Vagina (tissue), 2 donors: ENCODE results near the gene VPS25. TPM values are rescaled to one million over a fixed set of nuclear protein-coding genes. Genes with fewer than 3 reads are reported as not detected.

Experiments
- DNase-seq, 2 donors: peaks; one replicate each; pipeline ENCODE4 v3.0.0-alpha.2; 2017; ENCODE audit errors: extremely low spot score in 2 of 2
- H3K27ac ChIP-seq: fragments of 200-600 bp; sonication (generic); one replicate; pipeline ENCODE4 v1.5.1; 2019
- H3K27me3 ChIP-seq: fragments of 200-600 bp; sonication (generic); one replicate; pipeline ENCODE4 v1.5.1; 2019
- H3K36me3 ChIP-seq, 2 donors: fragments of 200-600 bp; sonication (generic); one replicate each; pipeline ENCODE4 v1.5.1; 2017 to 2019
- H3K4me1 ChIP-seq: fragments of 200-600 bp; sonication (generic); one replicate; pipeline ENCODE4 v1.5.1; 2019
- H3K4me3 ChIP-seq, 2 donors: fragments of 200-600 bp; sonication (generic); 1 replicate in 1 of 2; 2 replicates in 1 of 2; pipeline ENCODE4 v1.5.1; 2016 to 2019
- H3K9me3 ChIP-seq: fragments of 200-600 bp; sonication (generic); one replicate; pipeline ENCODE4 v1.5.1; 2019
- POLR2A ChIP-seq, 2 donors: fragments of 450-650 bp; IDR thresholded peaks; one replicate each; pipeline ENCODE4 v1.6.1; 2017; ENCODE audit warnings: antibody characterized with exemption in 2 of 2, mild to moderate bottlenecking in 2 of 2, moderate library complexity in 2 of 2
- POLR2AphosphoS5 ChIP-seq, 2 donors: sonication (generic); formaldehyde crosslinking; IDR thresholded peaks; one replicate each; pipeline ENCODE4 v1.9.0; 2017; ENCODE audit warnings: antibody characterized with exemption in 2 of 2, mild to moderate bottlenecking in 2 of 2, low read depth in 1 of 2; ENCODE audit not compliant: insufficient read depth in 1 of 2
- intact Hi-C: fragments of 100-400 bp; cut with DNase I; formaldehyde crosslinking; loops from one replicate; pipeline ENCODE4 v1.15.1; 2023
- total RNA-seq: library from RNA; depleted of rRNA; stranded (reverse); fragments of >200 nt; gene quantifications from one replicate; pipeline ENCODE4 v1.2.3, GENCODE V29; 2016
- TF ChIP-seq, protein P1 (sequence below), 3 experiments: fragments of 450-650 bp in 2 of 3; fragments of 200-600 bp in 1 of 3; sonication (generic) in 1 of 3; IDR thresholded peaks; one replicate each; pipeline ENCODE4 v1.5.1; 2017 to 2019; ENCODE audit warnings: antibody characterized with exemption in 3 of 3, mild to moderate bottlenecking in 2 of 3, moderate library complexity in 2 of 3

VPS25 gene
- total RNA-seq, 1 donor from 2014 or later = 28.2 TPM

DNA sequence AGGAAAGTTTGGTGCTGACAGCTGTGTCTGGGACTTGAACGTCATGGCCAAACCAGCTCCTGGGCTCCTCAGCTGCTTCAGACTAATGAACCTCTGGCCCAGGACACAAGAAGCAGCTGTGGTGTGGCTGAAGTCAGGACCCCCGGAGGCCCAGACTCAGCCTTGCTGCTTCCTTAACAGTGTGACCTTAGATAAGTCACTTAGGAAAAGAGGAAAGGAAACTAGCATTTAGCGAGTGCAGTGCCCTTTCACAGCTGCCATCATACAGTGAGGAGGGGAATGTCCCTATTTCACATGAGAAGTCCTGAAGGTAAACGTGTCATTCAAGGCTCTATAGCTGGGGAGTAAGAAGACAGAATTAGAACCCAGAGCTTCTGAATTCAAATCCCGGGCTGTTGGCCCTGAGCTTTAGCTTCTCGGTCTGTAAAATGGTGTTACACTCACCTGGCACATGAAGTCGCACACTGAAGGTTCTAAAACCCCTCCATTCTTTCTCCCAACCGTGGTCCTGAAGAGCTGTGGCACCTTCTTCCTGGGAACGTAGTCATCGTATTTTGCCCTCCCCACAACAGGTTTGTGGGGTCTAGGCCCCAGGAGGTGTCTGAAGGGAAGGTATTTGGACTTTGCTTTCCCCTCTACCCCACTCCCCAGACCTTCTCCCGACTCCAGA lies 13.1 kb upstream of the VPS25 start:
- TF ChIP-seq, protein P1, sequence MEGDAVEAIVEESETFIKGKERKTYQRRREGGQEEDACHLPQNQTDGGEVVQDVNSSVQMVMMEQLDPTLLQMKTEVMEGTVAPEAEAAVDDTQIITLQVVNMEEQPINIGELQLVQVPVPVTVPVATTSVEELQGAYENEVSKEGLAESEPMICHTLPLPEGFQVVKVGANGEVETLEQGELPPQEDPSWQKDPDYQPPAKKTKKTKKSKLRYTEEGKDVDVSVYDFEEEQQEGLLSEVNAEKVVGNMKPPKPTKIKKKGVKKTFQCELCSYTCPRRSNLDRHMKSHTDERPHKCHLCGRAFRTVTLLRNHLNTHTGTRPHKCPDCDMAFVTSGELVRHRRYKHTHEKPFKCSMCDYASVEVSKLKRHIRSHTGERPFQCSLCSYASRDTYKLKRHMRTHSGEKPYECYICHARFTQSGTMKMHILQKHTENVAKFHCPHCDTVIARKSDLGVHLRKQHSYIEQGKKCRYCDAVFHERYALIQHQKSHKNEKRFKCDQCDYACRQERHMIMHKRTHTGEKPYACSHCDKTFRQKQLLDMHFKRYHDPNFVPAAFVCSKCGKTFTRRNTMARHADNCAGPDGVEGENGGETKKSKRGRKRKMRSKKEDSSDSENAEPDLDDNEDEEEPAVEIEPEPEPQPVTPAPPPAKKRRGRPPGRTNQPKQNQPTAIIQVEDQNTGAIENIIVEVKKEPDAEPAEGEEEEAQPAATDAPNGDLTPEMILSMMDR (IDR thresholded peaks at IDR 0.05) = no peak
- TF ChIP-seq POLR2AphosphoS5 (IDR thresholded peaks at IDR 0.05; ENCODE audit: insufficient read depth in 1 of 2, low read depth in 1 of 2) = no peak
- no peak for DNase-seq
- no peaks in the 10 kb centered on the region for H3K36me3 ChIP-seq
- H3K4me3 ChIP-seq = peak overlapping the region; percentile 57 to 78
- no peaks in the 10 kb centered on the region for H3K27me3 ChIP-seq
- peaks cover 19% of the 10 kb centered on the region for H3K4me1 ChIP-seq
- H3K9me3 ChIP-seq = no peaks in the 10 kb centered on the region
- peak overlapping the region; percentile 84 for H3K27ac ChIP-seq
- intact Hi-C loops = loop anchor here (10.0 kb wide), 2 partner anchors 65 to 185 kb away; partner anchors contain the start of genes BECN1 and PSMC3IP

GRCh38 chr17:42760652-42761581 lies 12.3 kb upstream of the VPS25 start, which contains the start of gene RAMP2:
Gene RAMP2, plus strand, starts transcription at chr17:42761227. Its CDS starts 35 bp downstream, at chr17:42761262.
- Histone ChIP-seq H3K4me1 (peaks cover 19% of the 10 kb centered on the region), H3K4me3 (peak within 1 kb of the TSS; percentile 57 to 78)
- DNase-seq = no peak

GRCh38 chr17:42761638-42762037 lies 11.6 kb upstream of the VPS25 start:
- Histone ChIP-seq H3K27me3 (no peaks in the 10 kb centered on the region), H3K9me3 (no peaks in the 10 kb centered on the region), H3K36me3 (no peaks in the 10 kb centered on the region), H3K27ac (peak overlapping the region; percentile 84), H3K4me3 (peak overlapping the region; percentile 57 to 78), H3K4me1 (peaks cover 19% of the 10 kb centered on the region)
- no peak for DNase-seq
- intact Hi-C loops = loop anchor here (2.0 to 10.0 kb wide), 3 partner anchors 41 to 187 kb away; partner anchors contain the start of genes BECN1 and PSMC3IP
- TF ChIP-seq POLR2AphosphoS5 (IDR thresholded peaks at IDR 0.05; ENCODE audit: insufficient read depth in 1 of 2, low read depth in 1 of 2) = no peak
- no peak for TF ChIP-seq POLR2A (IDR thresholded peaks at IDR 0.05)
- TF ChIP-seq, protein P1 (IDR thresholded peaks at IDR 0.05) = no peak

More at GRCh38 chr17:42760652-42761581, 12.3 kb upstream of the VPS25 start, which contains the start of gene RAMP2:
- intact Hi-C loops = loop anchor here (10.0 kb wide), 2 partner anchors 64 to 186 kb away; partner anchors contain the start of genes BECN1 and PSMC3IP
- Histone ChIP-seq H3K36me3 (no peaks in the 10 kb centered on the region), H3K9me3 (no peaks in the 10 kb centered on the region), H3K27me3 (no peaks in the 10 kb centered on the region), H3K27ac (peak within 1 kb of the TSS; percentile 84)
- TF ChIP-seq, protein P1 (IDR thresholded peaks at IDR 0.05) = no peak
- peak in 1 of 2 donors; percentile 24 for TF ChIP-seq POLR2AphosphoS5 (IDR thresholded peaks at IDR 0.05; ENCODE audit: insufficient read depth in 1 of 2, low read depth in 1 of 2)

GRCh38 chr17:42766124-42766523 lies 7.1 kb upstream of the VPS25 start:
- intact Hi-C loops = loop anchor here (10.0 kb wide), 2 partner anchors 59 to 191 kb away; partner anchors contain the start of genes BECN1 and PSMC3IP
- H3K4me1 ChIP-seq = peaks cover 12% of the 10 kb centered on the region
- DNase-seq = no peak
- no peaks in the 10 kb centered on the region for H3K27me3 ChIP-seq
- no peak overlapping the region for H3K4me3 ChIP-seq
- H3K36me3 ChIP-seq = no peaks in the 10 kb centered on the region
- no peak for TF ChIP-seq POLR2A (IDR thresholded peaks at IDR 0.05)
- TF ChIP-seq, protein P1 (IDR thresholded peaks at IDR 0.05) = no peak
- TF ChIP-seq POLR2AphosphoS5 (IDR thresholded peaks at IDR 0.05; ENCODE audit: insufficient read depth in 1 of 2, low read depth in 1 of 2) = no peak
- no peaks in the 10 kb centered on the region for H3K9me3 ChIP-seq
- H3K27ac ChIP-seq = no peak overlapping the region
